ENCODE results near the gene AKAP10. TPM values are rescaled to one million over a fixed set of nuclear protein-coding genes. Genes with fewer than 3 reads are reported as not detected.
"Not testable (repeated sequence)": the region's sequence is repeated elsewhere in the genome, so short reads cannot be mapped to it uniquely, and the experiment has no call there.

The AKAP10 gene
- total RNA-seq, 1 experiment from 2014 or later, result 31.6 TPM

- Histone ChIP-seq H3K9me2 (ENCODE audit: insufficient read depth) (no peaks in the 10 kb centered on the region), H3K27ac (ENCODE audit: low read depth, low read length) (no peak overlapping the region), H2AFZ (ENCODE audit: low read depth, low read length, poor library complexity, severe bottlenecking) (no peak overlapping the region), H3K79me2 (ENCODE audit: insufficient read depth, low read length) (no peaks in the 10 kb centered on the region), H4K20me1 (ENCODE audit: insufficient read depth) (no peaks in the 10 kb centered on the region), H3K4me3 (replicated peaks in 1 of 2; ENCODE audit: low read depth in 1 of 2, low read length in 2 of 2) (no peak overlapping the region), H3K9me3 (ENCODE audit: control insufficient read depth in 1 of 2, insufficient read depth in 1 of 2, low read depth in 1 of 2, low read length in 2 of 2) (no peaks in the 10 kb centered on the region), H3K36me3 (ENCODE audit: control insufficient read depth in 1 of 2, insufficient read depth in 2 of 2, low read length in 2 of 2) (no peaks in the 10 kb centered on the region), H3K4me2 (ENCODE audit: low read length) (no peak overlapping the region), H3K9ac (ENCODE audit: low read length) (no peak overlapping the region), H3K27me3 (ENCODE audit: insufficient read depth, low read length) (no peaks in the 10 kb centered on the region), H3K4me1 (ENCODE audit: control insufficient read depth in 1 of 2, insufficient read depth in 2 of 2, low read length in 2 of 2) (no peaks in the 10 kb centered on the region)
- no TSS peak for BruUV-seq (replicated peaks)
- TF ChIP-seq CTCF (IDR thresholded peaks at IDR 0.05 in 2 of 3, conservative IDR thresholded peaks at IDR 0.05 in 1 of 3; ENCODE audit: borderline replicate concordance in 1 of 3, insufficient read depth in 1 of 3, low read depth in 2 of 3, low read length in 2 of 3) (no peak), EGR1 (IDR thresholded peaks at IDR 0.05; ENCODE audit: low read depth) (no peak), POLR2A (IDR thresholded peaks at IDR 0.05; ENCODE audit: borderline replicate concordance, extremely low read depth, insufficient read depth, insufficient read length) (no peak), SIN3A (IDR thresholded peaks at IDR 0.05; ENCODE audit: low read depth) (no peak), FOSL1 (IDR thresholded peaks at IDR 0.05; ENCODE audit: low read depth) (no peak), MAX (IDR thresholded peaks at IDR 0.05) (no peak), EZH2 (IDR thresholded peaks at IDR 0.05) (no peak), CEBPB (IDR thresholded peaks at IDR 0.05; ENCODE audit: low read depth) (no peak), SRF (IDR thresholded peaks at IDR 0.05; ENCODE audit: low read depth) (no peak), ATF3 (IDR thresholded peaks at IDR 0.05) (no peak), CBX3 (IDR thresholded peaks at IDR 0.05; ENCODE audit: low read depth) (no peak), JUND (IDR thresholded peaks at IDR 0.05) (no peak)
- ATAC-seq (no peak), DNase-seq (ENCODE audit: low read depth, low spot score) (no peak)
- ChIA-PET POLR2A (no interaction called here), CTCF (no interaction called here), RAD21 (ENCODE audit: low non-redundant PET in 1 of 2, low total read pairs in 2 of 2, uncharacterized antibody in 2 of 2, unreplicated experiment in 2 of 2) (no interaction called here)
- intact Hi-C loops (cut with micrococcal nuclease), result no loop called here
These were observed 45.1 kb upstream of the AKAP10 start for GRCh38 chr17:20022701-20023100.

GRCh38 chr17:20016475-20016992 lies 38.9 kb upstream of the AKAP10 start:
- H2AFZ ChIP-seq (ENCODE audit: low read depth, low read length, poor library complexity, severe bottlenecking); H3K4me3 ChIP-seq (replicated peaks in 1 of 2; ENCODE audit: low read depth in 1 of 2, low read length in 2 of 2); intact Hi-C loops (cut with micrococcal nuclease); CTCF ChIA-PET; ATAC-seq; H3K9me3 ChIP-seq (ENCODE audit: control insufficient read depth in 1 of 2, insufficient read depth in 1 of 2, low read depth in 1 of 2, low read length in 2 of 2); H3K9ac ChIP-seq (ENCODE audit: low read length); BruUV-seq (replicated peaks); H3K9me2 ChIP-seq (ENCODE audit: insufficient read depth); H3K4me1 ChIP-seq (ENCODE audit: control insufficient read depth in 1 of 2, insufficient read depth in 2 of 2, low read length in 2 of 2); H3K79me2 ChIP-seq (ENCODE audit: insufficient read depth, low read length); H3K27ac ChIP-seq (ENCODE audit: low read depth, low read length); H3K27me3 ChIP-seq (ENCODE audit: insufficient read depth, low read length); H3K36me3 ChIP-seq (ENCODE audit: control insufficient read depth in 1 of 2, insufficient read depth in 2 of 2, low read length in 2 of 2); DNase-seq (ENCODE audit: low read depth, low spot score); H4K20me1 ChIP-seq (ENCODE audit: insufficient read depth); H3K4me2 ChIP-seq (ENCODE audit: low read length); RAD21 ChIA-PET (ENCODE audit: low non-redundant PET in 1 of 2, low total read pairs in 2 of 2, uncharacterized antibody in 2 of 2, unreplicated experiment in 2 of 2); POLR2A ChIA-PET: not testable (repeated sequence)
